ENCODE measurements around the gene UGT1A7.
"Not testable (repeated sequence)": the region's sequence is repeated elsewhere in the genome, so short reads cannot be mapped to it uniquely, and the experiment has no call there.

UGT1A7 gene

DNA sequence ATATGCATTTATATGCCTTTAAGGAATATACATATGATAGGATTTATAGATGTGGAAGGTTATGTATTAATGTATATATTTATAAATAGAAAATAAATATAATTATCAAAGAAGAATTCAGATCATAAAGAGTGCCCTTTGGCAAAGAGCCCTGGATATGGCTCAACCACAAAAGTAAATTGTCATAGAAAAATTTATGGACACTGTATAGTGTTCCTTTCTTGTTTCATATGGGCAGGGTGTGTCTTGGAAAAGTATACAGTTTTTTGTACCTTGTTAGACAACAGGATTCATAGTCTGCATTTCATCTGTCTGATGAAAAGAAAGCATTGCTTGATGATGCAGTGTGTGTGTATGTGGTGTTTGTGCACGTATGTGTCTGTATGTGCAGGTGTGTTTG is 2.9 kb downstream of the UGT1A7 start:
- DNase-seq: no peak

DNA sequence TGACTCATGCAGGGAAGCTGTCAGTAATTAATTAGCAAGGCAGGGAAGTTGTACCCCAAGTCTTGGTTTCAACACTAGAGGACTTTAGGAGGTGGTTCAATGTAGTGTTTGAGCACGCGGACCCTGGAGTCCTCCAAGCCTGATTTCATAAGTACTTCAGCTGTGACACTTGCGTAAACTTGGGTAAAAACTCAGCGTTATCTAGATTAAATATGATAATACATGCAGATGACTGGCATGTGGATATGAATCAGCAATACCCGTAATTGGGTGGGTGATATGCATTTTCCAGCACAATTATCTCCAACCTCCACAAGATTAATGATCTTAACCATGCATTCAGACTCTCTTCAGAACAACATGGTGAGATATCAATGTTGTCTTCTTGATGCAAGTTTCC is 5.2 kb downstream of the UGT1A7 start:
- DNase-seq: no peak

DNA sequence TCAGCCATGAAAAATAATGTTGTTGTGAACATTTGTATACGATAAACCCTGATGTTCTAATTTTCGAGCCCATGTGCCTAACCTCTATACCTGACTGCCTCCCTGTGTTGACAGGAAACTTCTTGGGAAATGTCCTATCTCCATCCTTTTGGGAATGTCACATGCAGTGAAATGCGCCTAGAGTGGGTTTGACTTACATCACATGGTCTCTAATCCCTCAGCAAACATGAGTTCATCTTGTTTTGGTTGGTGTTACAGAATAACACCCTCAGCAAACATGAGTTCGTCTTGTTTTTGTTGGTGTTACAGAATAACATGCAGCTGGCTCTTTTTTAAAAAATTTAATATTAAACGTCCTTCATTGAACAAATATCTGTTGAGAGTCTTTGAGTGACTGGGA is 6.6 kb downstream of the UGT1A7 start:
- no peak for DNase-seq

- DNase-seq: no peak
These were observed 7.3 kb downstream of the UGT1A7 start for GRCh38 chr2:233689031-233689430.

- no peak for DNase-seq
These were observed 7.8 kb downstream of the UGT1A7 start for GRCh38 chr2:233689501-233689900.

- no peak for DNase-seq
These were observed 8.7 kb downstream of the UGT1A7 start for GRCh38 chr2:233690444-233690843.

- DNase-seq: no peak
These were observed 10.0 kb downstream of the UGT1A7 start for GRCh38 chr2:233691443-233692433.

DNA sequence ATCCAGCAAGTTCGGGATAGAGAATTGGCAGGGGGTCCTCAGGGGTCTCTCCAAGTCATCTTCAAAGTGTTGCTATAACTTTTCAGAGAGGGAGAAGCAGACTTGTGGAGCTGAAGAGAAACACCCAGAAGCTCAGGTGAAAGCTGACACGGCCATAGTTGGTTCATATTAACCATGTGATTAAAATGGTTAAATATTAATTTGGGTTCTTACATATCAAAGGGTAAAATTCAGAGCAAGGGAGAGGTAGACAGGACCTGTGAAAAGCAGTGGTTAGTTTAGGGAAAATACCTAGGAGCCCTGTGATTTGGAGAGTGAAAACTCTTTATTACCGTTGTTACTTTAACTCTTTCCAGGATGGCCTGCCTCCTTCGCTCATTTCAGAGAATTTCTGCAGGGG is 10.9 kb downstream of the UGT1A7 start, which contains the start of gene UGT1A6:
TSS of gene UGT1A6 (plus strand) at position 243 of the 400 bp plus-strand sequence. CDS start at position 358, 115 bp downstream.
- no peak for DNase-seq

- DNase-seq: no peak
These were observed 12.3 kb downstream of the UGT1A7 start for GRCh38 chr2:233693963-233694362.

GRCh38 chr2:233698740-233699139 is 17.0 kb downstream of the UGT1A7 start:
- DNase-seq: no peak

- no peak for DNase-seq
These were observed 17.8 kb downstream of the UGT1A7 start for GRCh38 chr2:233699424-233700027.

DNA sequence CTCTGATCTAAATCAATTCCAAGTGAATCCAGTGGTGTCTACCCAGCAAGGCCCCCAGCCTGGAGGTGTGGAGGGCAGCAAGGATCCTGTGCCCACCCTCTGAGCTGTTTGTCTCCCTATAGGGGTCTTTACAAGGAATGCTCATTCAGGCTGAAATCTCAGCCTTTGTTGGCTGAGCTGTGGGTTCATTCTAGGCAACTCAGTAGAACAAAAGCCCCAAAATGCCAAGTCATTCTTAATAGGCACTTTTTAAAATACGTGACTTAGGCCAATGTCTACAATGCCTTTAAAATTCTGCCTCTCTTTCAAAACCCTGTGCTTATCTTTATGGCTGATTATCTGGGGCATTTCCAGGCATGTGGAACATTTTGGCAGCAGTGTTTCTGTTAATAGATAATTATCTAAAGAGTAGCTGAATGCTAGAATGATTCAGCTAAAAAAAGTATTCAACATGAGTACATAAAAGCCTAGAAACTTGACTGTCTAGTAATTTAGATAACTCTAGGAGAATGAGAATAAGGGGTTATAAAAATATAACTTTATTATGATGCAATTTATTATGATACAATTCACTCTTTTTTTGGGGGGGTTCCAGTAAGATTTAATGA is 18.4 kb downstream of the UGT1A7 start:
- no peak for DNase-seq

- DNase-seq: not testable (repeated sequence)
These were observed 19.1 kb downstream of the UGT1A7 start for GRCh38 chr2:233700842-233701241.

DNA sequence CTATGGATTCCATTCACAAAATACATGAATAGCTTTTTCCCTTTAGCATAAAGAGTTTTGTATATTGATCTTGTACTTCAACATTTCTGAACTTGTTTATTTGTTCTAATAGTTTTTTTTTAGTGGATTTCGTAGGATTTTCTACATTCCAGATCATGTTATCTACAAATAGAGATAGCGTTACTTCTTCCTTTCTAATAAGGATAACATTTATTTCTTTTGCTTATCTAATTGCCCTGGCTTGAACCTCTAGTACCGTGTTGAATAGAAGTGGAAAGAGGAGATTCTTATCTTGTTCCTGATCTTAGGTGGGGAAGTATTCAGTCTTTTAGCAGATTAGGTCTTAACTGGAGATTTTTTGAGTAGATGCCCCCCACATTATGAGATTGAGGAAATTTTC is 20.5 kb downstream of the UGT1A7 start:
- no peak for DNase-seq

DNA sequence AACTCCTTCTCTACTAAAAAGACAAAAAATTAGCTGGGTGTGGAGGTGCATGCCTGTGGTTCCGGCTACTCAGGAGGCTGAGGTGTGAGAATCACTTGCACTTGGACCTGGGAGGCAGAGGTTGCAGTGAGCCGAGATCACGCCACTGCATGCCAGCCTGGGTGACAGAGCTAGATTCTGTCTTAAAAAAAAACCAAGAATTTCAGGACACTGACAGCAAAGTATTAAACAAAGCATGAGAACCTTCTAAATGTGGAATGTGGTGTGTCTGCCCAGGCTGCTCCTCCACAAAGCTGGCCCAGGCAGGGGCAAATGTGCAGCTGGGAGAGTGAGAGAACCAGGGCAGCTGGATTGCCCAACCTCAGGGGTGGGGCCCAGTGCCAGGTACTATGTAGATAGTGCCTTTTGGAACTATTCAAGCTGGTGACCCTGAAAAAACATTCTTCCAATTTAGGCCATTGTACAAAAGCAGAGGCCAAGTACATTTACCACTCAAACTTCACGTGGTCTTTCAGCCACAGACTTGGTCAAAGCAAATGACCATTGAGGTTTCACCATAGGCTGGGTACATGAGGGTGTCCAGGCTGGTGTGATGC is 24.3 kb downstream of the UGT1A7 start:
- DNase-seq: no peak

DNA sequence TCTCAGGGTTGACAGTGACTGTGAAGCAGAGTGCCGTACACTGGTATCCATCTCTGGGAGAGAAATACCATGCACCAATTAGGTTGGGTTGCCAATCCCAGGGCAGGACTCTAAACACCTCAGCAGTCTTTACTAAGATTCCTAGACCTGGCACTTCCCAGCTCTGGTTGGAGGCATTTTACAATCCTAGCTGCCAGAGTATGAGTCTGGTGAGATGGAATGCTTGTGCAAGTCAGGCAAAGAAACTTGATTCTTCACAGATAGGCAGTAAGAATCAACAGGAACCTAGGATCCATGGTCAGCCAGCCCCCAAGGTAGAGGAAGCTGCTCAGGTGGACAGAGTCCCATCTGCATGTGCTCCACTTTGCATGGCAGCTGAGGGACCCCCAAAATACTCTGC is 25.0 kb downstream of the UGT1A7 start:
- DNase-seq: no peak

GRCh38 chr2:233707940-233708644 is 26.4 kb downstream of the UGT1A7 start:
- DNase-seq: no peak

DNA sequence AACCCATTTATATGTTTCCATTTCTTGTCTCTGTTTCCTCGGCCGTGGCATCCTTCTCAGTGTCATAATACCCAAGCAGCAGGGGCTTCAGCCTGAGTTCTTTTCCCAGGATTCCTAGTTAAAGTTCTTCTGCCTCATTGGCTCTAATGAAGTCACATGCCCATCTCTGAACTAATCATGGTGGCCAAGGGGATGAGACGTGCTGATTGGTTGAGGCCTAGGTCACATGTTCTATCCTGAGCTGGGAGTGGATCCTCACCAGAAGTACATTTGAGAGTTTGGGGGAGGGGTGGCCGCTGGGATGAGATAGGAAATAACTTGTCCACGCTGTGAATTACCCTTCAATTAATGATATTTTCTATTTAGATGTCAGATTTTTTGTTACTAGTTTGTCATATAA is 27.2 kb downstream of the UGT1A7 start:
- DNase-seq: no peak

DNA sequence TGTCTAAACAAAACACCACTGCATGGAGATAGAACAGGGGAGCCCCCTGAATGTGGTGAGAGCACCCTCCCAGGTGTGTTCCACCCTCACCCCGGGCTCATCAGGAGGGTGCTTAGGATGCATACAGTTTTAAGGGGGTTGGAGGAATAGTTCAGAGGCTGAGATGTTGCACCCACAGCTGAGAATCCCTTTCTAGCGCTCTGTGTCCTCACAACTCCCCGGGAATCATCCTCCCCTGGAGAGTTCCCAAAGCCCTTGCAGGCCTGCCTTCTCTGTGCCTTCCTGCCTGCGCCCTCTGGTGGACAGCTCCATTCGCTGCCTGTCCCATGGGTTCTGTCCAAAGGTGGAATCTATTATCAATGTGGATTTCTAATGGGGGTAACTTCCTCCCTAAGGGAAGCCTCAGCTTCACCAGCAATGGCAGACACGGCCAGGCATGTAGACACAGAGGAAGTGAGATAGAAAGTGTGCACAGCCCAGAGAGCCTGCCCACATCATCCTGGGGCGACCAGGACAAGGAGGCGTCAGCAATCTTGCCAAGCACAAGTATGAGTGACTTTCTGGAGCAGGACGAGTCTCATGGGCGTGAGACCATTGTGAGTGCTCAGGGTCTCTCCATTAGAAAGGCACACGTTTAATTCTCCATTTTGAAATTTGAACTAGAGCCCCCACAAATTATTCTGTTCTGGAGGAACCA is 29.8 kb downstream of the UGT1A7 start:
- peak; percentile 75 for DNase-seq

DNA sequence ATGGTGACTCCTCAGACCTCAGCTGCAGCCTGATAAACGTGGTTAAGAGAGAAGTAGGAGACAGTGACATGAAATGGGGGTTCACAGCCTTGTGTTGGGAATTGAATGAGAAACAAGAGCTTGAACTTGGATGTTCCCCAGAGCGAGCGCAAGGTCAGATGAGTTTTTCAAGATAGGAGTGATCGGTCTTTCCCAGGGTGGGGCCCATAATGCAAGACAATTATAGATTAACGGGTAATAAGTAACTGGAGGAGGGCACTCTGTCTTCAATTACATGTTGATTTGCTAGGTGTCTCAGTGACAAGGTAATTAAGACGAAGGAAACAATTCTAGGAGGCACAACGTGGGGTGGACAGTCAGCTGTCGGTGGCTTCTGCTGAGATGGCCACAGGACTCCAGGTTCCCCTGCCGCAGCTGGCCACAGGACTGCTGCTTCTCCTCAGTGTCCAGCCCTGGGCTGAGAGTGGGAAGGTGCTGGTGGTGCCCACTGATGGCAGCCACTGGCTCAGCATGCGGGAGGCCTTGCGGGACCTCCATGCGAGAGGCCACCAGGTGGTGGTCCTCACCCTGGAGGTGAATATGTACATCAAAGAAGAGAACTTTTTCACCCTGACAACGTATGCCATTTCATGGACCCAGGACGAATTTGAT is 31.0 kb downstream of the UGT1A7 start, which contains the start of gene UGT1A5:
TSS of gene UGT1A5 (plus strand) at position 297 of the 651 bp plus-strand sequence. CDS start at position 382, 85 bp downstream.
- no peak for DNase-seq

DNA sequence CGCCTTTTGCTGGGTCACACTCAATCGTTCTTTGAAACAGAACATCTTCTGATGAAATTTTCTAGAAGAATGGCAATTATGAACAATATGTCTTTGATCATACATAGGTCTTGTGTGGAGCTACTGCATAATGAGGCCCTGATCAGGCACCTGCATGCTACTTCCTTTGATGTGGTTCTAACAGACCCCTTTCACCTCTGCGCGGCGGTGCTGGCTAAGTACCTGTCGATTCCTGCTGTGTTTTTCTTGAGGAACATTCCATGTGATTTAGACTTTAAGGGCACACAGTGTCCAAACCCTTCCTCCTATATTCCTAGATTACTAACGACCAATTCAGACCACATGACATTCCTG is 31.5 kb downstream of the UGT1A7 start:
- no peak for DNase-seq
